ENCODE results near the gene FBXO8.

GRCh38 chr4:174305961-174306360 is 22.5 kb upstream of the FBXO8 start:
- TF ChIP-seq, protein P1, sequence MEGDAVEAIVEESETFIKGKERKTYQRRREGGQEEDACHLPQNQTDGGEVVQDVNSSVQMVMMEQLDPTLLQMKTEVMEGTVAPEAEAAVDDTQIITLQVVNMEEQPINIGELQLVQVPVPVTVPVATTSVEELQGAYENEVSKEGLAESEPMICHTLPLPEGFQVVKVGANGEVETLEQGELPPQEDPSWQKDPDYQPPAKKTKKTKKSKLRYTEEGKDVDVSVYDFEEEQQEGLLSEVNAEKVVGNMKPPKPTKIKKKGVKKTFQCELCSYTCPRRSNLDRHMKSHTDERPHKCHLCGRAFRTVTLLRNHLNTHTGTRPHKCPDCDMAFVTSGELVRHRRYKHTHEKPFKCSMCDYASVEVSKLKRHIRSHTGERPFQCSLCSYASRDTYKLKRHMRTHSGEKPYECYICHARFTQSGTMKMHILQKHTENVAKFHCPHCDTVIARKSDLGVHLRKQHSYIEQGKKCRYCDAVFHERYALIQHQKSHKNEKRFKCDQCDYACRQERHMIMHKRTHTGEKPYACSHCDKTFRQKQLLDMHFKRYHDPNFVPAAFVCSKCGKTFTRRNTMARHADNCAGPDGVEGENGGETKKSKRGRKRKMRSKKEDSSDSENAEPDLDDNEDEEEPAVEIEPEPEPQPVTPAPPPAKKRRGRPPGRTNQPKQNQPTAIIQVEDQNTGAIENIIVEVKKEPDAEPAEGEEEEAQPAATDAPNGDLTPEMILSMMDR (IDR thresholded peaks at IDR 0.05 in 4 of 5, conservative IDR thresholded peaks at IDR 0.05 in 1 of 5): no peak
- TF ChIP-seq POLR2A (IDR thresholded peaks at IDR 0.05): no peak

All from gastrocnemius medialis (tissue), 4 donors.